Measurements from ENCODE around the gene NLRP9. TPM values are rescaled to one million over a fixed set of nuclear protein-coding genes. Genes with fewer than 3 reads are reported as not detected.

NLRP9 gene
- total RNA-seq, 1 donor from 2014 or later: not detected

- TF ChIP-seq CTCF (IDR thresholded peaks at IDR 0.05) (no peak), POLR2A (IDR thresholded peaks at IDR 0.05) (peak in 1 of 2 donors; percentile 16), POLR2AphosphoS5 (IDR thresholded peaks at IDR 0.05; ENCODE audit: insufficient read depth in 1 of 2, low read depth in 1 of 2) (peak; percentile 75 to 85)
- peak in 1 of 2 donors; percentile 92 for DNase-seq (ENCODE audit: extremely low spot score in 2 of 2)
- intact Hi-C loops (cut with DNase I): no loop called here
- Histone ChIP-seq H3K36me3 (peaks cover 0 to 46% of the 10 kb centered on the region in 2 donors), H3K4me3 (peak within 1 kb of the TSS; percentile 71 to 84), H3K9me3 (no peaks in the 10 kb centered on the region), H3K4me1 (peaks cover 58% of the 10 kb centered on the region), H3K27me3 (no peaks in the 10 kb centered on the region), H3K27ac (peak within 1 kb of the TSS; percentile 89)
These were observed 63.2 kb downstream of the NLRP9 start, which contains the start of gene EPN1 for GRCh38 chr19:55674841-55675660. EPN1 (plus strand) TSS chr19:55675226; CDS start chr19:55678628, 3,402 bp downstream.

GRCh38 chr19:55674459-55674840, 63.8 kb downstream of the NLRP9 start:
- DNase-seq (ENCODE audit: extremely low spot score in 2 of 2): no peak
- Histone ChIP-seq H3K36me3 (peaks cover 0 to 46% of the 10 kb centered on the region in 2 donors), H3K4me1 (peaks cover 52% of the 10 kb centered on the region), H3K27ac (peak overlapping the region; percentile 89), H3K4me3 (peak overlapping the region; percentile 71 to 84), H3K9me3 (no peaks in the 10 kb centered on the region), H3K27me3 (no peaks in the 10 kb centered on the region)
- TF ChIP-seq CTCF (IDR thresholded peaks at IDR 0.05): no peak
- TF ChIP-seq POLR2AphosphoS5 (IDR thresholded peaks at IDR 0.05; ENCODE audit: insufficient read depth in 1 of 2, low read depth in 1 of 2): no peak
- TF ChIP-seq POLR2A (IDR thresholded peaks at IDR 0.05): no peak
- intact Hi-C loops (cut with DNase I): no loop called here

- H3K4me1 ChIP-seq: peaks cover 47% of the 10 kb centered on the region
These were observed 64.3 kb downstream of the NLRP9 start for GRCh38 chr19:55673889-55674288.

GRCh38 chr19:55673465-55673864, 64.7 kb downstream of the NLRP9 start:
- Histone ChIP-seq H3K27ac (no peak overlapping the region), H3K4me3 (no peak overlapping the region), H3K4me1 (peaks cover 43% of the 10 kb centered on the region), H3K36me3 (peaks cover 0 to 46% of the 10 kb centered on the region in 2 donors), H3K27me3 (no peaks in the 10 kb centered on the region), H3K9me3 (no peaks in the 10 kb centered on the region)
- intact Hi-C loops (cut with DNase I): no loop called here
- TF ChIP-seq POLR2AphosphoS5 (IDR thresholded peaks at IDR 0.05; ENCODE audit: insufficient read depth in 1 of 2, low read depth in 1 of 2) (no peak), CTCF (IDR thresholded peaks at IDR 0.05) (no peak), POLR2A (IDR thresholded peaks at IDR 0.05) (no peak)
- no peak for DNase-seq (ENCODE audit: extremely low spot score in 2 of 2)

More at GRCh38 chr19:55673889-55674288, 64.3 kb downstream of the NLRP9 start:
- Histone ChIP-seq H3K4me3 (no peak overlapping the region), H3K9me3 (no peaks in the 10 kb centered on the region), H3K36me3 (peaks cover 0 to 46% of the 10 kb centered on the region in 2 donors), H3K27ac (no peak overlapping the region), H3K27me3 (no peaks in the 10 kb centered on the region)
- no peak for DNase-seq (ENCODE audit: extremely low spot score in 2 of 2)
- intact Hi-C loops (cut with DNase I): no loop called here
- TF ChIP-seq POLR2A (IDR thresholded peaks at IDR 0.05): no peak
- no peak for TF ChIP-seq POLR2AphosphoS5 (IDR thresholded peaks at IDR 0.05; ENCODE audit: insufficient read depth in 1 of 2, low read depth in 1 of 2)
- TF ChIP-seq CTCF (IDR thresholded peaks at IDR 0.05): no peak

DNA sequence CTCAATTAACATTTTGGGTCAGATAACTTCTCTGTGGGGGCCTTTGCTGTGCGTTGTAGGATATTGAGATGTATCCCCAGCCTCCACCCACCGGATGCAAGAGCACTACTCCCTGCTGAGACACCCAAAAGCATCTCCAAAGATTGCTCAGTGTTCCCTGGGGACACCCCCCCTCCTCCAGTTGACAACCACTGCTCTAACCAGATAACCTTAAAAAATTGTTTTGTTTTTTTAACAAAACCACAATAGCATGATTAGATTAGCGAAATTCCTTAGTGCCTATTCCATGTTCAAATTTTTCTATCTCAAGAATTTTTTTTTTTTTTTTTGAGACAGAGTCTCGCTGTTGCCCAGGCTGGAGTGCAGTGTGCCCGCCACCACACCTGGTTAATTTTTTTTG, 65.8 kb downstream of the NLRP9 start:
- intact Hi-C loops (cut with DNase I): no loop called here

More for the DNA sequence above, 65.8 kb downstream of the NLRP9 start:
- H3K9me3 ChIP-seq: no peaks in the 10 kb centered on the region
- H3K36me3 ChIP-seq: peaks cover 0 to 51% of the 10 kb centered on the region in 2 donors
- no peak overlapping the region for H3K27ac ChIP-seq
- H3K4me3 ChIP-seq: no peak overlapping the region
- H3K4me1 ChIP-seq: peaks cover 32% of the 10 kb centered on the region
- TF ChIP-seq POLR2AphosphoS5 (IDR thresholded peaks at IDR 0.05; ENCODE audit: insufficient read depth in 1 of 2, low read depth in 1 of 2) (no peak), POLR2A (IDR thresholded peaks at IDR 0.05) (no peak), CTCF (IDR thresholded peaks at IDR 0.05) (no peak)
- no peaks in the 10 kb centered on the region for H3K27me3 ChIP-seq
- DNase-seq (ENCODE audit: extremely low spot score in 2 of 2): no peak
